GM12874 (cell line): Measurements from ENCODE around the gene PEX10.

Experiments
- TF ChIP-seq, protein P1 (sequence below): IDR thresholded peaks from 2 replicates; pipeline ENCODE4 v1.5.1; 2011; ENCODE audit warnings: low read depth, mild to moderate bottlenecking, control low read depth, low read length, moderate library complexity; ENCODE audit not compliant: insufficient read depth

Gene PEX10

DNA sequence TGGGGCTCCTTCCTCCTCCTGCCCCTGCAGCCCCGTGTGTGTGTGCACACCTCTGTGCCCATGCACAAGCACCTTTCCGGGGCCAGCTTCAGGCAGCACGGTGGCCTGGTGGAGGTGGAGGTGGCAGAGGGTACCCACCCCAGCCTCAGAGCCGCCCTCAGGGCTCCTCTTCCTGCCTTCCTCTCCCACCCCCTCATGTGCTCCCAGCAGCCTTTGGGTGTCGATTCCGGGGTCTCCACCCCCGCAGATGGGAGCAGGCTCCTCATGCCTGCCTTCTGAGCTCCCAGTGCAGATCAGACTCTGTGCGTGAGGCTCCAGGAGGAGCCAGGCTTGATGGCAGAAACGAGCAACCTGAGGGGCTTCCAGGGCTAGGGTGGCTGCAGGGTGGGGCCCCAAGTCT is 34.5 kb upstream of the PEX10 start:
- TF ChIP-seq, protein P1, sequence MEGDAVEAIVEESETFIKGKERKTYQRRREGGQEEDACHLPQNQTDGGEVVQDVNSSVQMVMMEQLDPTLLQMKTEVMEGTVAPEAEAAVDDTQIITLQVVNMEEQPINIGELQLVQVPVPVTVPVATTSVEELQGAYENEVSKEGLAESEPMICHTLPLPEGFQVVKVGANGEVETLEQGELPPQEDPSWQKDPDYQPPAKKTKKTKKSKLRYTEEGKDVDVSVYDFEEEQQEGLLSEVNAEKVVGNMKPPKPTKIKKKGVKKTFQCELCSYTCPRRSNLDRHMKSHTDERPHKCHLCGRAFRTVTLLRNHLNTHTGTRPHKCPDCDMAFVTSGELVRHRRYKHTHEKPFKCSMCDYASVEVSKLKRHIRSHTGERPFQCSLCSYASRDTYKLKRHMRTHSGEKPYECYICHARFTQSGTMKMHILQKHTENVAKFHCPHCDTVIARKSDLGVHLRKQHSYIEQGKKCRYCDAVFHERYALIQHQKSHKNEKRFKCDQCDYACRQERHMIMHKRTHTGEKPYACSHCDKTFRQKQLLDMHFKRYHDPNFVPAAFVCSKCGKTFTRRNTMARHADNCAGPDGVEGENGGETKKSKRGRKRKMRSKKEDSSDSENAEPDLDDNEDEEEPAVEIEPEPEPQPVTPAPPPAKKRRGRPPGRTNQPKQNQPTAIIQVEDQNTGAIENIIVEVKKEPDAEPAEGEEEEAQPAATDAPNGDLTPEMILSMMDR, result no peak

DNA sequence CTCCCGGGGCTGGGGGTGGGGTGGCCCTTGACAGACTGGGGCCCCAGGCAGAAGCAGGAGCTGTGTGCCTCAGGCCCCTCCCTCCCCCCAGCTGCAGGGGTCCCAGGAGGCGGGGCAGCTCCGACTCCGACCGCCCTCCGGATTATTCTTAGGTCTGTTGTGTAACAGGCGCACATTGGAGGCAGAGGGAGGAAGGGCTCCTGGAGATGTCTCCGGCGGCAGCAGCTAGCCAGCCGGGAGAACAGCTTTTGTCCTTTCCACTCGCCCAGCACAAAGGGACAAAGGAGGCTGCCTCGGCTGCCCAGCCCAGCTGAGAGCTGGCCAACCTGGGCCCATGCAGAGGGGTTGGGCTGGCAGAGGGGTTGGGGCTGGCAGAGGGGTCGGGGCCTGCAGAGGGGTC is 34.0 kb upstream of the PEX10 start:
- TF ChIP-seq, protein P1, result no peak

DNA sequence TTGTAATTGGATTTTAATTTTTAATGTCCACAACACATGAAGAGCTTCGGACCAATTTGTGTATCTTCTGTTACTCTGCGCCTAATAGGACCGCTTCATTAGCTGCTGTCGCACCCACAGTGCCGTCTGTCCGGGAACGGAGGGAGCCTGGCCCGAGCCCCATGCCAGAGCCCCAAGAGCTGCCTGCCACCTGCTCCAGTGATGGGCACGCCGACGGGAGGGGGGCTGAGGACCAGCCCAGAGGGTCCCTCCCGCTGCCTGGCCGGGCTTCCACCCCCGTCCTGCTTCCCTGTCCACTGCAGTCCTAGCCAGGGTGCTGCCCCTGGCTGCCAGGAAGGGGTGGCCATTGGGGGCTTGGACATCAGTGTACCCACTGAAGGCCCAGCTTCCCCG is 33.5 kb upstream of the PEX10 start:
- TF ChIP-seq, protein P1, result no peak

DNA sequence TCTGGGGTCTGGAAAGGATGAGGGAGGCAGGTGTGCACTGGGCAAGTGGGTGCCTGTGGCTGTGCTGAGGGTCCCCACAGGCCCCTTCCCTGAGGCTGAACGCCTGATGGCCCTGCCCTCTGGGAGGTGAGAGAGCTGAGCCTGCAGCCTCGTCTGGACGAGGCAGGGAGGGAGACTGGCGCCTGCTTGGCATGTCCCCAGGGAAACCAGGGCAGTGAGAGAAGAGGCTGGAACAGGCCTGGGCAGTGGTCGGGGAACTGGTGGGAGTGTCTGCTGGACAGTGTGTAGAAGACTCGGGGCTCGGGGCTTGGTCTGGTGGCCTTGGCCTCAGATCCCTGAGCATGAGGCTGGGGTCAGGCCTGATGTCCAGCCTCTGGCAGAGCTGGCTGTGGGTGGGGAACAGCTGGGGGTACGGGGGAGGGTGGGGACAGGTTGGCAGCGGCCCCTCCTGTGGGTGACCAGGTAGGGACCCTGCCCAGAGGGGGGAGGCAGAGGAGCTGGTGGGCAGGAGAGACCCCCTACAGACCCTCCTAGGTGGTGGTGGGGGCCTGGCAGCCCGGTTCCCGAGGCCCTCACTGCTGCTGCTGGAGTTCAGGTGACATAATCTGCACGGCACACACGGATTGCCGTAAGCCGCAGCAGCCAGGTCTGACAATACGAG is 32.9 kb upstream of the PEX10 start:
- TF ChIP-seq, protein P1, result no peak

DNA sequence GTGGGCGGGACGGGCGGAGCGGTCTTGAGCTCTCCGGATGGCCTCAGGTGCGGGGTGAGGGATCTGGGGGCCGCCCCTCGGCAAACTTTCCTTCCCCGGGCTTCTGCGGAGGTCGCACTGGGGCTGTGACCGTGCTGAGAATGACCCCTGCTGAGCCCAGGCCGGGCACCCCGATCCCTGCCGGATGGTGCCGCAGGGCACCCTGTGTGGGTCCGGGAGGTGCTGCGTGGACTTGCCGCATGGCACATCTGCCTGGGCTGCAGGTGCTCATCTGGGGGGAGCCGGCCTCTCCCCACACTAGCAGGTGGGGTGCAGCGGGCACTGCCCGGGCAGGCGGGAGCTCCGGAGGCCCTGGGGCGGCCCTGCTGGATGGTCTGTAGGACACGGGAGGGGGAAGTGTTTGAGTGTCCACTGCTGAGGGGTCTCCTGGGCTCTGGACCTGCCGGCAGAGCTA is 31.8 kb upstream of the PEX10 start:
- TF ChIP-seq, protein P1, result no peak

DNA sequence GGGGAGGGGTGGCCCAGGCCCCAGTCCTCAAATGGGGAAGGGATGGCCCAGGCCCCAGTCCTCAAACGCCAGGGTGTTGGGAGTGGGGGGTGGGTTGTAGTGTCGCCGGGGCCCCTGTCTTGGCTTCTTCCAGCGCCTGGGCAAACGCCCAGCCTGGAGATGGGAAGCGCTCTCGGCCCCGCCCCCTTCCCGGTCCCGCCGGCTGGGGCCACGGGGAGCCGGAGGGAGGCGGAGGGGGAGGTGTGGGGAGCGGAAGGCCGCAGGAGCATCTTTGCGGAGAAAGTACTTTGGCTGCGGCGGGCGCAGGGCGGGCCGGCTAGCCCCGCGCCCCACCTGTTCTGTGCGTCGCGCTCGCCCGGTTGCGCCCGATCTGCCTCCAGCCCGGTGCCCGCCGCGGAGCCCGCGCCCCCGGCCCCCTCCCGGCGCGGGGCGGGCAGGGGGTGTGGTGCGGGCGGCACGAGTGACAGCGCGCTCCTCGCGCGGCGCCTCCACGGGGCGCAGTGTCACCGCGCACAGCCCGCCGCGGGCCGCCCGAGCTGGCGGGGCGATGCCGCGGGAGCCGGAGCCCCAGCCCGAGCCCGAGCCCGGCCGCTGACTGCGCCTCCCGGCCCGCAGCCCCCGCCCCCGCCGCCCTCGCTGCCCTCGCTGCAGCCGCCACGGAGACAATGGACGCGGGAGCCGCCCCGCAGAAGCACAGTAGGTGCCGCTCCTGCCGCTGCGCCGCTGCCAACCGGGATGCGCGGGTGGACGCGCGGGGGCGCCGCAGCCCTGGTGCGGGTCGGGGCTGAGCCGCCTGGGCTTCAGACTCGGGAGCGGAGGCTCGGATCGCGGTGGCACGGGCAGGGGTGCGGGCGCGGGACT is 31.1 kb upstream of the PEX10 start:
- TF ChIP-seq, protein P1, result 0 out of 2 replicates have a peak, but pooled peaks have one; percentile 14

DNA sequence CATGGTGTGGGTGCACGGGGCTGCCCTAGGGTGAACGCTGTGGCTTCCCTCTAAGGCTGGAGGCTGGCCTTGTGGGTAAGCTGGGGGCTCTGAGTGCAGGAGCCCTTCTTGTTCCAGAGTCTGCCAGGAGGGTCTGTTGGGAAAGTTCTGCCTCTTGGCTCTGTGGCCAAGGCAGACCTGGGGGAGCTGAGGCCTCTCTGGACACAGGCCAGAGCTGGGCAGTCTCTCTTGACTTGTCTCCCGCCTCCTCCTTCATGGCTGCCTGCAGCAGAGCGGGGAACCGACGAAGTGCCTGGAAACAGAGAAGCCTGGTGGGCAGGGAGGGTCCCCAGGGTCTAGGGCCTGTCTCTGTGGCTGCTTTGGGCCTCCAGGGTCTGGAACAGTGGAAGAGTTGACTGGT is 30.3 kb upstream of the PEX10 start:
- TF ChIP-seq, protein P1, result no peak
